Fibroblast of mammary gland (primary cell): Measurements from ENCODE around the gene FAAH.
A peak's percentile ranks its signal among the peaks of the same experiment; 100 is the strongest.
"Not testable (repeated sequence)": the region's sequence is repeated elsewhere in the genome, so short reads cannot be mapped to it uniquely, and the experiment has no call there.

ENCODE experiments used
- DNase-seq: peaks from one replicate; pipeline ENCODE4 v3.0.0-alpha.2; 2010; ENCODE audit warnings: low read depth
- H3K4me3 ChIP-seq: 2 replicates; pipeline ENCODE4 v1.5.1; 2011; ENCODE audit warnings: low read depth, mild to moderate bottlenecking, low read length, moderate library complexity; ENCODE audit not compliant: control insufficient read depth
- CTCF ChIP-seq: conservative IDR thresholded peaks from 2 replicates; pipeline ENCODE4 v1.5.1; 2011; ENCODE audit warnings: low read depth, low read length, inconsistent platforms; ENCODE audit not compliant: control insufficient read depth, insufficient read depth

The FAAH gene

GRCh38 chr1:46394108-46394871 is at the start of gene FAAH:
Gene FAAH, plus strand, starts transcription at chr1:46394317. Its CDS starts 32 bp downstream, at chr1:46394349.
- DNase-seq = peak; percentile 38
- peak within 1 kb of the TSS; percentile 9 for H3K4me3 ChIP-seq
- no peak for TF ChIP-seq CTCF

- H3K4me3 ChIP-seq = no peak overlapping the region
- DNase-seq = no peak
- TF ChIP-seq CTCF = no peak
Observed at GRCh38 chr1:46344481-46344880, 49.6 kb upstream of the FAAH start.

GRCh38 chr1:46345281-46345680 is 48.8 kb upstream of the FAAH start:
- DNase-seq = no peak
- H3K4me3 ChIP-seq = no peak overlapping the region
- TF ChIP-seq CTCF = no peak

- no peak overlapping the region for H3K4me3 ChIP-seq
- no peak for TF ChIP-seq CTCF
- DNase-seq = no peak
Observed at GRCh38 chr1:46352363-46352762, 41.8 kb upstream of the FAAH start.

- not testable (repeated sequence) for DNase-seq, H3K4me3 ChIP-seq
Observed at GRCh38 chr1:46355920-46356319, 38.2 kb upstream of the FAAH start.

- H3K4me3 ChIP-seq = no peak overlapping the region
- DNase-seq = no peak
- no peak for TF ChIP-seq CTCF
Observed at GRCh38 chr1:46362158-46362557, 32.0 kb upstream of the FAAH start.

GRCh38 chr1:46363121-46363520 is 31.0 kb upstream of the FAAH start:
- H3K4me3 ChIP-seq = no peak overlapping the region
- no peak for TF ChIP-seq CTCF
- DNase-seq = no peak
